Activated T-cell treated with anti-CD3 and anti-CD28 coated beads for 1 hour (primary cell): ENCODE results near the gene OSBPL1A.

Source experiments
- DNase-seq: peaks from one replicate; pipeline ENCODE4 v3.0.0-alpha.2; 2020; ENCODE audit warnings: low read depth

OSBPL1A gene

DNA sequence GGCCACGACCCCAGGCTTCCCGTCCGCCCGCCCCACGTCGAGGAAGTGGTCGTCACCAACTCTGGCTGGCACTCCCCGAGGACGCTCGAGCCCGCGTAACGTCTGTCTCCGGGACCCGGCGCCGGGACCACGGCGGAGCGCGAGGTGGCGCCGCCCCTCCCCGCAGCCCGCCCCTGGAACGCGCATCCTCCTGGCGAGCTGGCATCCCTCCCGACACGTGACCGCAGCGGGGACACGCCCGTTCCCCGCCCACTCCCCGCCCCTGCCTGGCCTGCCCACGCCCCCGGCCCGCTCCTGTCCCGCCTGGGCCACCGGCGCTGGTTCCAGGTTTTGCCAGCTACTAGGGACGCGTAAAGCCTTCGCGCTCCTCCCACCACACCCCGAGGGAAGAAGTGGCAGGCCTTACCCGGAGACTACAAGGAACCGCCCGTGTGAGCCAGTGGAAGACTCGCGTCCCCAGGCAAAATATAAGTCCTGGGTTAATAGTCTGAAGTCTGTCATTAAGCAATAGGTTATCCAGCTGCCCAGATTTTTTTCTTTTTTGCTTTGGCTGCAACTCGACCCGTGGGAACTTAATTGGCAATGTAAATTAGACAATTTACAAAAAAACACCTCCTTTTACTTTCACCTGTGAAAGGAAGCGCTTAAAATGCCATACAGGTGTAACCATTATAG, at the start of gene OSBPL1A:
OSBPL1A (minus strand) TSS at position 131 of the 675 bp plus-strand sequence. CDS start 20,291 bp downstream, outside the sequence.
- peak; percentile 72 for DNase-seq

- no peak for DNase-seq
Observed at GRCh38 chr18:24446953-24447538, 49.4 kb upstream of the OSBPL1A start.

GRCh38 chr18:24446453-24446852, 48.8 kb upstream of the OSBPL1A start:
- no peak for DNase-seq

GRCh38 chr18:24443870-24444269, 46.2 kb upstream of the OSBPL1A start:
- DNase-seq: no peak

- DNase-seq: no peak
Observed at GRCh38 chr18:24436939-24437338, 39.3 kb upstream of the OSBPL1A start.

DNA sequence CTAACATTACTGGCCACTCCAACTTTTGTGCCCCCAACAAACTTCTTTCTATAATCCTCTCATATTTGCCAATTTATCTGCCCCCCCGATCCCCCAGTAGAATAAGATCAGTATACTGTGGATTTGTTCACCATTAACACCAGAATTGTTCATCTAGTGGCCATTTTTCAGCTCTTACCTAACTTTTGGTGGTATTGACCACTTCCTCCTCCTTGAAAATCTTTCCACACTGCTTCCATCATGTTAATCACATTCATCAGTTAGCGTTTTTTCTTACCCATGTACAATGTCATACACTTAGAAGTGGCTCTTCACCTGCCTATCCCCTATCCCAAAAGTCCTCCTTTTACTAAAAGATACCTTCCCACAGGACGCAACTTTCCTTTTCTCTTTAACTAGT, 35.0 kb upstream of the OSBPL1A start:
- no peak for DNase-seq

- DNase-seq: no peak
Observed at GRCh38 chr18:24429188-24429587, 31.6 kb upstream of the OSBPL1A start.

DNA sequence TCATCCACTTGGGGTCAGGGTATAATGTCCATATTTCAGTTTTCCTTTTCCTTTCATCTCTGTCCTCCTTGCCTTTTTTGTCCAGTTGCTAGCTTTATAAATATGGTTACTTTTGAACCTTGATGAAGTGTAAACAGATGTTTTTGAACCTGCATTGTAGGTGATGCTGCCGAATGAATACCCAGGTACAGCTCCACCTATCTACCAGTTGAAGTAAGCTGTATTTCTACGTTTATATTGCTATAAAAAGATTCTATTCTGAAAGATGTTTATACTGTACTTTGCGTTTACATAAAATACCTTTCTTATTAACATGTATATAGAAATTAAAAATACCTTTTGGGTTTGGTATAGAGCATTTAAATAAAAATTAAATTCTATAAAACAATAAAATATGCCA, 31.1 kb upstream of the OSBPL1A start:
- DNase-seq: no peak

- no peak for DNase-seq
Observed at GRCh38 chr18:24427484-24427883, 29.9 kb upstream of the OSBPL1A start.

GRCh38 chr18:24426398-24427294, 29.0 kb upstream of the OSBPL1A start, which contains the start of gene IMPACT:
Gene IMPACT, plus strand, starts transcription at chr18:24426670. Its CDS starts 87 bp downstream, at chr18:24426757.
- DNase-seq: peak; percentile 74

DNA sequence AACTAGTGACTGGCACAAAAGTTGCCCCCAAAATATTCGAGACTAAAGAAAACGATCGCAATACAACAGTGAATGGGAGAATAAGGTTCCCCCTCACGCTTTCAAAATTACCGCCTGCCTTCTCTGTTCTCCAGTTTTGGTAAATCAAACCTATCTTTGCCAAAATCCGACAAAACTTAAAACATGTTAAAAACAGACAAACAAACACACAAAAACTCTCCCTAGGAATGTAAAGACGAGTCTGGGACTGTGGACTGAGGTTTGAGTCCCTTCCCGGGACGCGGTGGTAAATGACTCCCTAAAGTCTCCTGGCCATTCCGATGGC, 28.4 kb upstream of the OSBPL1A start:
- no peak for DNase-seq

- no peak for DNase-seq
Observed at GRCh38 chr18:24421831-24422230, 24.2 kb upstream of the OSBPL1A start.

DNA sequence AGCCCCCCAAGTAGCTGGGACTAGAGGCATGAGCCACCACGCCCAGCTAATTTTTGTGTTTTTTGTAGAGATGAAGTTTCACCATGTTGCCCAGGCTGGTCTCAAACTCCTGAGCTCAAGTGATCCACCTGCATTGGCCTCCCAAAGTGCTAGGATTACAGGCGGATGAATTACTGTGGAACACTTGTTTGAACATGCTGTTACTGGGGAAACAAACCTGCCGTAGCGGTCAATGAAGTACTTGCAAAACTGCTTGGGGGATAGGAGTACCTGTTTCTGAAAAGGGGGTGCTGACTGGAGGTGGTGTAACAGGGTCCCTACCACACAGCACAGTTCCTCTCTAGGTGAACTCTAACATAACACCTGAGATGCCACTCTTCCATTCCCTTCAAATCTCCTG, 22.9 kb upstream of the OSBPL1A start:
- DNase-seq: no peak

DNA sequence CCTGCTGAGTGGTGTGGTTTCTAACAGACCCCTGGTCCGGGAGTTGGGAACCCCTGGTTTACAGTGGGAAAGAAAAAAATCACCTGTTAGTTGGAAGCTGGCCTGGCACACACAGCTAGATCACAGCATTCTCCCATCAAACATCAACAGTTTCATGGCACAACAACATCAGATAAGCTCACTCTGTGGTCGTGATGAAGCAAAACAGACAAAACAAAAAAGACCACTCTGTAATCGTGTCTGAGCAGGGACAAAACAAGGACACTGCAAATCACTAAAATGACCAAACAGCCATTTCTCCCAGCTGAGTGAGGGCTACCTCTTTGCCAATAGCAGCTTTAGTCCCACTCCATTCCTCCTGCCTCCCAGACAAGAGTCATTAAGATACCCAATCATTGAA, 19.9 kb upstream of the OSBPL1A start:
- DNase-seq: no peak

DNA sequence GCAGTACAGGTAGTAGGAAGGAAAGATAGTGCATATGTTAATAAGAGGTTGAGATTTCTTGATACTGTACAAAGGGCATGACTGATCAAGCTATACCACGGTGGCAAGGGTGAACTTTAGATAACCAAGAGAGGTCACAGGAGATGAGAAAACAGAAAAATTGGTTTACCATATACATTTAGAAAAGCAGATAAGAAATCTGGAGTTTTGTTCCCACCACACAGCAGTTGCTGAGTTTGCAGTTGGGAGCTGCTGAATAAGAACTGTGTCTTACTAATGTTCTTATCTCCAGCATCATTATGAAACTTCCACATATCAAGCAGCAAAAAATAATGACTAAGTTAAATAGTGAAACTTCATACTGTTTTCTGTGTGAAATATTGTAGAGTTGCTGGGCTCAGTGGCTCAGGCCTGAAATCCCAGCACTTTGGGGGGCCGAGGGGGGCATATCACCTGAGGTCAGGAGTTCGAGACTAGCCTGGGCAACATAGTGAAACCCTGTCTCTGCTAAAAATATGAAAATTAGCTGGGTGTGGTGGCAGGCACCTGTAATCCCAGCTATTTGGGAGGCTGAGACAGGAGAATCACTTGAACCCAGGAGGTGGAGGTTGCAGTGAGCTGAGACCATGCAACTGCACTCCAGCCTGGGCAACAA, 16.9 kb upstream of the OSBPL1A start:
- DNase-seq: no peak

GRCh38 chr18:24413148-24413547, 15.5 kb upstream of the OSBPL1A start:
- no peak for DNase-seq

DNA sequence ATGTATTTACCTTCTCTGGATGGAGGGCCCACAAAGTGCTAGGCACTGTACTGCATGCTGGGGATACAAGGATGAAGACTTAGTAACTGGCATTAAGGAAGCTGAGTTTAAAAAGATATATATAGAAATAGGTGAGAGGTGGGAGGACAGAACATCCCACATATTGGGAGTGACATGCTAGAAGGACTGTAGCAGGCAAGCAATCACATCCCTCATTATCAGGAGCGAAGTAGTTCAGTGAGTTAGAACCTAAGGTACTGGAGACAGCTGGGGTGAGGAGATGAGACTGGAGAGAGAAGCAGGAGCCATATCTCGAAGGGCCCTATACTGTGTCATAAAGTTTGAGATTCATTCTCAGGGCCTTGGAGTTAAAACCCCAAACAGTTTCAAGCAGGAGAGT, 10.9 kb upstream of the OSBPL1A start:
- DNase-seq: no peak

DNA sequence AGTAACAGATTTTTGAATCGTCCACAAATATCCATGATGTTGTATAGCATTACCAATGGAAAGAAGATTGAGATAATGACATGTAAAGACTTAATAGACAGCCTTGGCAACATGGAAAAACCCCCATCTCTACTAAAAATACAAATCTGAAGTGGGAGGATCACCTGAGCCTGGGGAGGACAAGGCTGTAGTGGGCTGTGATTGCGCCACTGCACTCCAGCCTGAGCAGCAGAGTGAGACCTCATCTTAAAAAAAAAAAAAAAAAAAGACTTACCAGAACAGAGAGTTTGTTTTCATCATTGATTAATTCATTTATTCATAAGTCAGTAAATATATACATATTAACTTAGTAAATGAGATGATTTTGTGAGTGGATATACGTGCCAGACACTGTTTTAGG, 7.0 kb upstream of the OSBPL1A start:
- DNase-seq: no peak

DNA sequence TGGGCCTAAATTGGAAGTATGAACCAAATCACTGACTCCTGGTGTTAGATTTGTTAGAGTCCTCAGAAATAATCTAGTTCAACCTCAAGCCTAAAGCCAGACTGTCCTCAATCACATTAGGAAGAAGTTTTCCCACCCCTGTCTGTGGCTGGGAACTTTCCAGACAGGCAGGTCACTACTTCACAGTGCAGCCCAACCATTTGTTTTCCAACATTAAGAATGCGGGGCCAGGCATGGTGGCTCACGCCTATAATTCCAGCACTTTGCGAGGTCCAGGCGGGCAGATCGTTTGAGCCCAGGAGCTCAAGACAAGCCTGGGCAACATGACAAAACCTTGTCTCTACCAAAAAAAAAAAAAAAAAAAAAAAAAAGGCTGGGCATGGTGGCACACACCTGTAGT, 5.5 kb upstream of the OSBPL1A start:
- no peak for DNase-seq

GRCh38 chr18:24402209-24402785, 4.7 kb upstream of the OSBPL1A start:
- no peak for DNase-seq

DNA sequence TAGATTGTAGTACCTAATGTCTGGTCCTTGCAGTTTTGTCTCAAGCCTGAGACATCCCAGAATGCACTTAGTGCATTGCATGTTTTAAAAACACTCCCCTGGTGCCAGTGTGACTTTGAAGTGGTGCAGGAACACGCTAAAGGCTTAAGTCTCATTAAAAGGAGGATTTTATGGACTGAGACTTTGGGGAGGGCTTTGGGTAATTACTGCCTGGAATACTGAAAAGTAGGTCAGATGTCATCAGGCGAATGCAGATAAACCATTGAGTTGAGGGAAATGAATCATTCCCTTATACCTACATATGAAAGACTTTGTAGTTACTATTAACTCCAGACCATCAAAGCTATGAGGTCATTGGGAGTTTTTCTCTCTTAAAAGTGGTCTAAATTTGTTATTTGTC, 3.0 kb upstream of the OSBPL1A start:
- DNase-seq: no peak

- DNase-seq: no peak
Observed at GRCh38 chr18:24398540-24398939, 916 bp upstream of the OSBPL1A start.
